ENCODE measurements around the gene CPNE2.

GRCh38 chr16:57153841-57154240, 61.5 kb downstream of the CPNE2 start:
- TF ChIP-seq EZH2 (IDR thresholded peaks at IDR 0.05; ENCODE audit: low read depth): no peak
- no peak for TF ChIP-seq CTCF (conservative IDR thresholded peaks at IDR 0.05)
